Keratinocyte (primary cell): ENCODE results near the gene MESD.

Experiments used
- CTCF ChIP-seq, 3 experiments: IDR thresholded peaks in 1 of 3; conservative IDR thresholded peaks in 1 of 3; optimal IDR thresholded peaks in 1 of 3; 2 replicates in 2 of 3; 3 replicates in 1 of 3; pipeline versions ENCODE3 to v1.5.1; 2011; ENCODE audit warnings: low read length in 3 of 3, mild to moderate bottlenecking in 3 of 3, moderate library complexity in 2 of 3, control low read depth in 1 of 3, inconsistent platforms in 1 of 3; ENCODE audit not compliant: insufficient read depth in 2 of 3; ENCODE audit errors: extremely low read depth in 1 of 3
- EZH2 ChIP-seq: IDR thresholded peaks from one replicate; pipeline ENCODE4 v1.6.1; 2012; ENCODE audit warnings: inconsistent platforms, mild to moderate bottlenecking, low read length, moderate library complexity

- TF ChIP-seq CTCF (optimal IDR thresholded peaks at IDR 0.05 in 1 of 3, IDR thresholded peaks at IDR 0.05 in 1 of 3, conservative IDR thresholded peaks at IDR 0.05 in 1 of 3; ENCODE audit: extremely low read depth in 1 of 3, insufficient read depth in 2 of 3, low read length in 3 of 3) (no peak), EZH2 (no peak)
Observed at GRCh38 chr15:81001152-81002008, 11.8 kb upstream of the MESD start.
